CD4-positive, alpha-beta T cell treated with Interleukin-4 for 1 hour (primary cell): Measurements from ENCODE around the gene CYLD.
A peak's percentile ranks its signal among the peaks of the same experiment; 100 is the strongest.

ENCODE experiments used
- DNase-seq, 2 donors: peaks; one replicate each; pipeline ENCODE4 v3.0.0-alpha.2; 2020 to 2022

The CYLD gene

GRCh38 chr16:50711862-50712559 lies 29.9 kb upstream of the CYLD start:
- no peak for DNase-seq

- DNase-seq: no peak
Measured at GRCh38 chr16:50712560-50712898, 29.4 kb upstream of the CYLD start.

GRCh38 chr16:50712956-50713355 lies 28.9 kb upstream of the CYLD start:
- no peak for DNase-seq

- DNase-seq: no peak
Measured at GRCh38 chr16:50717091-50717490, 24.8 kb upstream of the CYLD start.

- no peak for DNase-seq
Measured at GRCh38 chr16:50717494-50717893, 24.4 kb upstream of the CYLD start.

- no peak for DNase-seq
Measured at GRCh38 chr16:50718061-50718760, 23.7 kb upstream of the CYLD start.

GRCh38 chr16:50718761-50719400 lies 23.0 kb upstream of the CYLD start:
- DNase-seq: no peak

GRCh38 chr16:50719401-50720337 lies 22.2 kb upstream of the CYLD start:
- DNase-seq: peak in 1 of 2 donors; percentile 27

GRCh38 chr16:50721549-50722404 lies 20.1 kb upstream of the CYLD start:
- peak; percentile 35 to 68 for DNase-seq

- DNase-seq: no peak
Measured at GRCh38 chr16:50722405-50722737, 19.5 kb upstream of the CYLD start.

GRCh38 chr16:50722960-50723359 lies 18.9 kb upstream of the CYLD start:
- DNase-seq: no peak

GRCh38 chr16:50724306-50724705 lies 17.6 kb upstream of the CYLD start:
- no peak for DNase-seq

GRCh38 chr16:50731130-50731988 lies 10.5 kb upstream of the CYLD start:
- DNase-seq: no peak

GRCh38 chr16:50731989-50732832 lies 9.7 kb upstream of the CYLD start:
- no peak for DNase-seq

- no peak for DNase-seq
Measured at GRCh38 chr16:50733468-50733867, 8.4 kb upstream of the CYLD start.

GRCh38 chr16:50735629-50736122 lies 6.2 kb upstream of the CYLD start:
- no peak for DNase-seq

- no peak for DNase-seq
Measured at GRCh38 chr16:50736448-50736847, 5.4 kb upstream of the CYLD start.

- DNase-seq: no peak
Measured at GRCh38 chr16:50737420-50737959, 4.4 kb upstream of the CYLD start.

- no peak for DNase-seq
Measured at GRCh38 chr16:50739031-50739430, 2.9 kb upstream of the CYLD start.

GRCh38 chr16:50740736-50741135 lies 1.1 kb upstream of the CYLD start:
- DNase-seq: no peak
